Mammary epithelial cell (primary cell): ENCODE measurements around the gene MYDGF.

Source experiments
- EZH2 ChIP-seq: IDR thresholded peaks from 2 replicates; pipeline ENCODE4 v1.6.1; 2012; ENCODE audit warnings: low read length, inconsistent platforms, borderline replicate concordance
- TF ChIP-seq, protein P1 (sequence below), 2 donors: IDR thresholded peaks in 1 of 2; conservative IDR thresholded peaks in 1 of 2; 2 replicates each; pipeline ENCODE4 v1.5.1; 2011 to 2012; ENCODE audit warnings: inconsistent platforms in 2 of 2, low read length in 2 of 2, mild to moderate bottlenecking in 2 of 2, control low read depth in 1 of 2, low read depth in 1 of 2; ENCODE audit not compliant: insufficient read depth in 1 of 2; ENCODE audit errors: extremely low read depth in 1 of 2

- TF ChIP-seq, protein P1, sequence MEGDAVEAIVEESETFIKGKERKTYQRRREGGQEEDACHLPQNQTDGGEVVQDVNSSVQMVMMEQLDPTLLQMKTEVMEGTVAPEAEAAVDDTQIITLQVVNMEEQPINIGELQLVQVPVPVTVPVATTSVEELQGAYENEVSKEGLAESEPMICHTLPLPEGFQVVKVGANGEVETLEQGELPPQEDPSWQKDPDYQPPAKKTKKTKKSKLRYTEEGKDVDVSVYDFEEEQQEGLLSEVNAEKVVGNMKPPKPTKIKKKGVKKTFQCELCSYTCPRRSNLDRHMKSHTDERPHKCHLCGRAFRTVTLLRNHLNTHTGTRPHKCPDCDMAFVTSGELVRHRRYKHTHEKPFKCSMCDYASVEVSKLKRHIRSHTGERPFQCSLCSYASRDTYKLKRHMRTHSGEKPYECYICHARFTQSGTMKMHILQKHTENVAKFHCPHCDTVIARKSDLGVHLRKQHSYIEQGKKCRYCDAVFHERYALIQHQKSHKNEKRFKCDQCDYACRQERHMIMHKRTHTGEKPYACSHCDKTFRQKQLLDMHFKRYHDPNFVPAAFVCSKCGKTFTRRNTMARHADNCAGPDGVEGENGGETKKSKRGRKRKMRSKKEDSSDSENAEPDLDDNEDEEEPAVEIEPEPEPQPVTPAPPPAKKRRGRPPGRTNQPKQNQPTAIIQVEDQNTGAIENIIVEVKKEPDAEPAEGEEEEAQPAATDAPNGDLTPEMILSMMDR (conservative IDR thresholded peaks at IDR 0.05 in 1 of 2, IDR thresholded peaks at IDR 0.05 in 1 of 2; ENCODE audit: extremely low read depth in 1 of 2, insufficient read depth in 1 of 2, low read depth in 1 of 2, low read length in 2 of 2) = no peak
- no peak for TF ChIP-seq EZH2
Measured at GRCh38 chr19:4618019-4618418, 52.1 kb downstream of the MYDGF start.
